Measurements from ENCODE around the gene CD47.
A peak's percentile ranks its signal among the peaks of the same experiment; 100 is the strongest.

The CD47 gene

DNA sequence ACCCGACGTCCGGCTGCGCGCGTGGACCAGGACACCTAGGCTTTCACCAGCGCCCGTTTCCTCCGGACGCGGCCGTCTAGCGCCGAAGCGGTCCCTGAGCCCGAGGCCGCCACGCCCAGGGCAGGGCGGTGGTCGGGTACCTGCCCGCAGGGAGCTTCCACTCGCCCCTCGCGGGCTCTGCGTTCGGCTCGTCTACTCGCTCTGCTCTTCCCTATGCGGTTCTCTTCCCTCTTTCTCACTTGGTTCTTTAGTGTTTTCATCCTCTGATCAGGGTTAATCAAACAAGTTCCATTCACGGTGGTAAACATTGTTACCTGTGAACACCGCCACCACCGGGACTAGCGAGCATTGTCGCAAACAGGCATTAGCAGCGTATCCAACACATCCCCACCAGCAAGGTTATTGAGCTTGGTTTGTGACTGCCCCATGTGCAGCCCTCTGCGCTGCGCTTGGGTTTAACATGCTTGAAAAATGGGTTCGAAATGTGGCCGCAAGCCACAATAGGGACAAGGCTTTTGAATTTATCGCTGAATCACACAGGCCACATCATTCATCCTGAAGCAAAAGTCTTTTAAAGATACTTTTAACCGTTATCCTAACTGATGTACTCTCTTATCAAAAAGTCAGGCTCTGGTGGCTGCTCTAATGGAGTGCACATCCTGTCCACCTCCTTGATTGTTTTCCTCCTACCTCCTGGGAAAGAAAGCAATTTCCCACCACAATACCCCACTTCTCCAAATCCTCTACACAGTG is 843 bp upstream of the CD47 start:
- peak overlapping the region; percentile 81 for H3K4me3 ChIP-seq (ENCODE audit: low read depth, low read length)
- TF ChIP-seq, protein P1, sequence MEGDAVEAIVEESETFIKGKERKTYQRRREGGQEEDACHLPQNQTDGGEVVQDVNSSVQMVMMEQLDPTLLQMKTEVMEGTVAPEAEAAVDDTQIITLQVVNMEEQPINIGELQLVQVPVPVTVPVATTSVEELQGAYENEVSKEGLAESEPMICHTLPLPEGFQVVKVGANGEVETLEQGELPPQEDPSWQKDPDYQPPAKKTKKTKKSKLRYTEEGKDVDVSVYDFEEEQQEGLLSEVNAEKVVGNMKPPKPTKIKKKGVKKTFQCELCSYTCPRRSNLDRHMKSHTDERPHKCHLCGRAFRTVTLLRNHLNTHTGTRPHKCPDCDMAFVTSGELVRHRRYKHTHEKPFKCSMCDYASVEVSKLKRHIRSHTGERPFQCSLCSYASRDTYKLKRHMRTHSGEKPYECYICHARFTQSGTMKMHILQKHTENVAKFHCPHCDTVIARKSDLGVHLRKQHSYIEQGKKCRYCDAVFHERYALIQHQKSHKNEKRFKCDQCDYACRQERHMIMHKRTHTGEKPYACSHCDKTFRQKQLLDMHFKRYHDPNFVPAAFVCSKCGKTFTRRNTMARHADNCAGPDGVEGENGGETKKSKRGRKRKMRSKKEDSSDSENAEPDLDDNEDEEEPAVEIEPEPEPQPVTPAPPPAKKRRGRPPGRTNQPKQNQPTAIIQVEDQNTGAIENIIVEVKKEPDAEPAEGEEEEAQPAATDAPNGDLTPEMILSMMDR (IDR thresholded peaks at IDR 0.05; ENCODE audit: borderline replicate concordance, insufficient read depth, low read depth, low read length): no peak

DNA sequence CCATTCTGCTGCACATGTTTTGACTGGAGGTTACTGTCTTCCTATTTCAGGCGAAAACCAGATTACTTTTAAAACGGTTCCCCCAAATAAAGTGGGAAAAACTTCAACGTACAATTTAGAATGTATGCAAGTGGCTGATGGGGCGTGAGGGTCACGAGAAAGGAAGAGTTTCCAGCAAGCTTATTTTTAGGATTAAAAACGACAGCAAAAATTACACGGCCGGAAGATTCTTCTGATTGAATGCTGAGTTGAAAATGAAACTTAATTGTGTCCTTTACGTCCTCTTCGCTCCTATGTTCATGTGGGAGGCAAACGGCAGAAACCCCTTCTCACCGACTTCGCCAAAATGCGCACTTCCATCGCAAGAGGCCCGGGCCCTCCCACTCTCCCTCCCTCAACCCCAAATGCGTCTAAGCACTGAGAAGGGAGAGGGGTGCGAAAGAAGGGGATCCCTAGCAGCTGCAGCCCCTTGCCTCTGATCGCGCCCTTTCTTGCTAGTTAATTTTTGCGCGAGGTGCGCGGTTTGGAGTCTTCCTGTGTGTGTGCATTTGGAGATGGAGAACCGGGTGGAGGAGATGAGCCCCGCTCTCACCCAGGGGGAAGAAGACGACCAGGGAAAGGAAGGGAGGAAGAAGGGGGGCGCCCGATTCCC is 656 bp downstream of the CD47 start:
- TF ChIP-seq, protein P1 (IDR thresholded peaks at IDR 0.05; ENCODE audit: borderline replicate concordance, insufficient read depth, low read depth, low read length): no peak
- H3K4me3 ChIP-seq (ENCODE audit: low read depth, low read length): peak overlapping the region; percentile 81

DNA sequence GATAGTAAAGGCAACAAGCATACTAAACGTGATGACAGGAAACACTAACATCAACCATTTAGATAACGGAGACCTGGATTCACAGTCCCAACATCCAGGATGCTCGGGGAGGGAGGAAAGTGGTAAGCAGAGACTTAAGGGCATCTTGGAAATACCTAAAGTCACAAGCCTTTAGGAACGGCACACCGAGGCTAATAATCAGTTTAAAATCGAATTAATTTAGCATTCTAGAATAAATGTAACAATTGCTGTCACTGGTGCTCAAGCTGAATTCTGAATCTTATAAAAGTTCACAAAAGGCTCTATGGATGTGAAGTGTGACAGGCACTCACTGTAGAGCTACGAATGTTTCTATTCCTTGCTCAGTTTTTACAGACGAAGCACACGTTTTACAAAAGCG is 1.3 kb downstream of the CD47 start:
- TF ChIP-seq, protein P1 (IDR thresholded peaks at IDR 0.05; ENCODE audit: borderline replicate concordance, insufficient read depth, low read depth, low read length): no peak
- H3K4me3 ChIP-seq (ENCODE audit: low read depth, low read length): peak overlapping the region; percentile 81

DNA sequence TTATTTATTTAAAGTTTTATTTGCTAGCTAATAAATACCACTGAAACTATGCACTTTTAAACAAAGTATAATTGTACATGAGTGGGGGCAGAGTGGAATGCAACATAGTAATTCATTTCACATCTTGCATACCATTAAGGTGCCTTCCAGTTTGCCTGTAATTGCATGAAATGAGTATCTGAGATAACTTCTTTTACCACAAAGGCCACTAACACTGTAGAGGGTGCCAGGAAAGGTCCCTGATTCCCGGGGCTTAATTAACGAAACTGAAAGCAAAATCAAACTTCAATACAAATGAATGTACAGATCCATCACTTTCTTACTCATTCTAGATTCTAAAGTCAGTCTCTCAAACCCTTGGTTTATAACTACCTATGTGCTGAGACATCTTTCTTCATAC is 2.1 kb downstream of the CD47 start:
- H3K4me3 ChIP-seq (ENCODE audit: low read depth, low read length): peak overlapping the region; percentile 81
- TF ChIP-seq, protein P1 (IDR thresholded peaks at IDR 0.05; ENCODE audit: borderline replicate concordance, insufficient read depth, low read depth, low read length): no peak

DNA sequence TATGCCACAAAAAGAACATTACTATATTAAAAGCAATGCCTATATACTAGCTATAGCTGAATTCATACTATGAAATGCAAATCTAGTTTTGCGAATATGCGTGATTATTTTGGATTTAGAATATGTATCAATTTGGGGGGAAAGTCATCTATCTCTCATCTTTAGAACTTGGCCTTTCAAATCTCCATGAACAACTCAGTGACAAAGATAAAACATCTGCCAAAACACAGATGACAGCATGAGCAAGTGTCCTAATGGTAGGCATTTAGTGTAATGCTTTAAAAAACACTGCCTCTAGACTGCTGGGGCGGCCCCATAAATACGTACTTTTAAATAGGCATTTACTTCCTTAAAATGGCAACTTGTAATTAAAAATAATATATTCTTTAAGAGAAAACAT is 2.7 kb downstream of the CD47 start:
- H3K4me3 ChIP-seq (ENCODE audit: low read depth, low read length): peak overlapping the region; percentile 23
- TF ChIP-seq, protein P1 (IDR thresholded peaks at IDR 0.05; ENCODE audit: borderline replicate concordance, insufficient read depth, low read depth, low read length): no peak

DNA sequence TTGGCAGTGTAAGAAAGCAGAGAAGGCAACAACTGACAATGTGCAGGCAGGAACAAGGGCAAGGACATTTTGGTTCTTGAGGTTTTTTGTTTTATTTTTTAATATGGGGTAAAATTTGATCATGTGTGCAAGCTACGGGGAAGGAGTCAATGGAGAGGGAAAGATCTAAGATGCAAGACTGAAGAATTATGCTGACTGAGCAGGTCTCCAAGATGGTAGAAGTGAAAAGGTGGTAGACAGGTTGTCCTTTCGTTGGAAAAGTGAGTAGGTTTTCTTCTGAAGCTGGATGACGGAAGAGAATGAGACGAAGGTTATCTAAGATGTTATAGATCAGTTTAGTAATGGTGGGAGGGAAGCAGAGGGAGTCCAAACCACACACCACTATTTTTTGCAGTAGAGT is 4.2 kb downstream of the CD47 start:
- H3K4me3 ChIP-seq (ENCODE audit: low read depth, low read length): no peak overlapping the region
- TF ChIP-seq, protein P1 (IDR thresholded peaks at IDR 0.05; ENCODE audit: borderline replicate concordance, insufficient read depth, low read depth, low read length): no peak

Data from GM12875 (cell line).